Panc1 (cell line): Measurements from ENCODE around the gene PPP2R2B. TPM values are rescaled to one million over a fixed set of nuclear protein-coding genes. Genes with fewer than 3 reads are reported as not detected.
A peak's percentile ranks its signal among the peaks of the same experiment; 100 is the strongest.

Source experiments
- ATAC-seq: fragments of 200-7000 bp; cut with Tn5 transposase; 2 replicates; pipeline ENCODE4 v1.9.1; 2020; ENCODE audit warnings: mild to moderate bottlenecking, moderate library complexity
- BruUV-seq: library from RNA; stranded (reverse); fragments of 400-500 nt; replicated peaks from 2 replicates; lab custom pipeline; 2021; lab: Mats Ljungman, UMichigan
- CTCF ChIA-PET: fragments of 300-600 bp; sonication (Branson Sonifier 250); formaldehyde crosslinking; loops from one replicate; lab custom pipeline; 2022; ENCODE audit warnings: antibody characterized with exemption; lab: Charles Lee
- POLR2A ChIA-PET: fragments of 300-600 bp; sonication (Branson Sonifier 250); formaldehyde crosslinking; loops from one replicate; lab custom pipeline; 2022; ENCODE audit warnings: antibody characterized with exemption; lab: Charles Lee
- DNase-seq: peaks from one replicate; pipeline ENCODE4 v3.0.0-alpha.2; 2010; ENCODE audit warnings: low read depth, low spot score
- H3K27ac ChIP-seq: 2 replicates; pipeline ENCODE4 v1.5.1; 2011; ENCODE audit warnings: mild to moderate bottlenecking, low read length, inconsistent platforms
- H3K27me3 ChIP-seq: fragments of 200-500 bp; sonication (Bioruptor generic); 2 replicates; pipeline ENCODE4 v1.6.0; 2014; ENCODE audit warnings: low read length, inconsistent platforms; ENCODE audit not compliant: control insufficient read depth, insufficient read depth
- H3K36me3 ChIP-seq: fragments of 200-500 bp; sonication (Bioruptor generic); 2 replicates; pipeline ENCODE4 v1.5.1; 2014; ENCODE audit warnings: inconsistent platforms, mild to moderate bottlenecking, low read length, moderate library complexity; ENCODE audit not compliant: control insufficient read depth, insufficient read depth
- H3K4me1 ChIP-seq: 2 replicates; pipeline ENCODE4 v1.5.1; 2011; ENCODE audit warnings: inconsistent platforms, mild to moderate bottlenecking, low read length, moderate library complexity; ENCODE audit not compliant: control insufficient read depth, insufficient read depth
- H3K4me3 ChIP-seq, 2 experiments: 2 replicates each; pipeline ENCODE4 v1.5.1; 2011 to 2012; ENCODE audit warnings: low read depth in 2 of 2, low read length in 2 of 2, mild to moderate bottlenecking in 2 of 2, inconsistent platforms in 1 of 2, moderate library complexity in 1 of 2
- H3K9me3 ChIP-seq: fragments of 200-500 bp; sonication (Bioruptor generic); 2 replicates; pipeline ENCODE4 v1.5.1; 2014; ENCODE audit warnings: low read depth, mild to moderate bottlenecking, inconsistent platforms, low read length, moderate library complexity; ENCODE audit not compliant: control insufficient read depth, insufficient read depth
- CTCF ChIP-seq: fragments of 450-650 bp; IDR thresholded peaks from 2 replicates; pipeline ENCODE4 v1.5.1; 2017; ENCODE audit warnings: mild to moderate bottlenecking
- POLR2AphosphoS5 ChIP-seq: IDR thresholded peaks from 2 replicates; pipeline ENCODE4 v1.6.1; 2012; ENCODE audit warnings: mild to moderate bottlenecking, low read depth, low read length, moderate library complexity
- REST ChIP-seq, 2 experiments: IDR thresholded peaks; 2 replicates each; pipeline ENCODE4 v1.6.1; 2011 to 2012; ENCODE audit warnings: low read depth in 2 of 2, control low read depth in 1 of 2, low read length in 1 of 2, mild to moderate bottlenecking in 1 of 2, moderate library complexity in 1 of 2; ENCODE audit not compliant: insufficient read depth in 1 of 2
- SIN3A ChIP-seq: IDR thresholded peaks from 2 replicates; pipeline ENCODE4 v1.6.1; 2012; ENCODE audit warnings: low read depth, mild to moderate bottlenecking, low read length, moderate library complexity, borderline replicate concordance; ENCODE audit not compliant: insufficient read depth
- TCF7L2 ChIP-seq: IDR thresholded peaks from 2 replicates; pipeline ENCODE4 v1.6.1; 2011; ENCODE audit warnings: mild to moderate bottlenecking, low read depth, low read length, inconsistent platforms
- in situ Hi-C: cut with HindIII; loops from 2 replicates; pipeline ENCODE4 v1.10.0; 2016; ENCODE audit warnings: low sequenced_read_pairs, low pct_unique_long_range_greater_than_20kb
- intact Hi-C: fragments of 100-400 bp; cut with micrococcal nuclease; formaldehyde crosslinking; loops from one replicate; pipeline ENCODE4 v1.10.0; 2022; ENCODE audit not compliant: unreplicated experiment
- total RNA-seq: library from RNA; stranded (reverse); gene quantifications from one replicate; pipeline ENCODE4 v1.2.1, GENCODE V29; 2021; ENCODE audit not compliant: unreplicated experiment

Gene PPP2R2B
- total RNA-seq, 1 experiment from 2014 or later: 8.8 TPM

- intact Hi-C loops: loop anchor here (5.0 kb wide), 1 partner anchor 305 kb away; no protein-coding TSS in a partner anchor
- ChIA-PET CTCF (no interaction called here), POLR2A (no interaction called here)
- TF ChIP-seq CTCF: peak; percentile 58
- no peak for TF ChIP-seq POLR2AphosphoS5
- no peak for TF ChIP-seq TCF7L2
- no peak for TF ChIP-seq SIN3A
- no peak for TF ChIP-seq REST (IDR thresholded peaks at IDR 0.05; ENCODE audit: insufficient read depth in 1 of 2, low read depth in 2 of 2, low read length in 1 of 2)
- Histone ChIP-seq H3K36me3 (no peaks in the 10 kb centered on the region), H3K9me3 (no peaks in the 10 kb centered on the region), H3K4me3 (no peak overlapping the region), H3K4me1 (no peaks in the 10 kb centered on the region), H3K27me3 (no peaks in the 10 kb centered on the region), H3K27ac (no peak overlapping the region)
- ATAC-seq: no peak
- DNase-seq: no peak
- no TSS peak for BruUV-seq
- in situ Hi-C loops: no loop called here
Measured at GRCh38 chr5:146662229-146662628, 216.3 kb downstream of the PPP2R2B start.

GRCh38 chr5:146660376-146660960 is 218.1 kb downstream of the PPP2R2B start:
- no peaks in the 10 kb centered on the region for H3K4me1 ChIP-seq
- BruUV-seq: no TSS peak
- TF ChIP-seq REST (IDR thresholded peaks at IDR 0.05; ENCODE audit: insufficient read depth in 1 of 2, low read depth in 2 of 2, low read length in 1 of 2) (no peak), SIN3A (no peak), CTCF (no peak), TCF7L2 (no peak), POLR2AphosphoS5 (no peak)
- no peak for ATAC-seq
- no peak for DNase-seq
- in situ Hi-C loops (no loop called here), intact Hi-C loops (loop anchor here (5.0 kb wide), 1 partner anchor 307 kb away; no protein-coding TSS in a partner anchor)
- H3K36me3 ChIP-seq: no peaks in the 10 kb centered on the region
- H3K9me3 ChIP-seq: no peaks in the 10 kb centered on the region
- ChIA-PET POLR2A (no interaction called here), CTCF (no interaction called here)
- H3K27ac ChIP-seq: no peak overlapping the region
- no peak overlapping the region for H3K4me3 ChIP-seq
- no peaks in the 10 kb centered on the region for H3K27me3 ChIP-seq
